Neural cell (in vitro differentiated cells): ENCODE data around the gene PACRGL. TPM values are rescaled to one million over a fixed set of nuclear protein-coding genes. Genes with fewer than 3 reads are reported as not detected.
"Not testable (repeated sequence)": the region's sequence is repeated elsewhere in the genome, so short reads cannot be mapped to it uniquely, and the experiment has no call there.

ENCODE experiments used
- H2AFZ ChIP-seq: fragments of 200-600, 300-800 bp; sonication (generic), shearing (Covaris generic); 2 replicates; pipeline ENCODE4 v1.6.0; 2014; ENCODE audit warnings: low read depth, mild to moderate bottlenecking, antibody characterized with exemption, low read length, moderate library complexity
- H3F3A ChIP-seq: fragments of 200-600 bp; shearing (Covaris generic); 2 replicates; pipeline ENCODE4 v1.6.1; 2016; ENCODE audit warnings: mild to moderate bottlenecking, moderate library complexity, mixed read lengths, antibody characterized with exemption, low read length; ENCODE audit not compliant: insufficient read depth, poor library complexity, severe bottlenecking
- H3K27ac ChIP-seq: fragments of 200-600, 300-800 bp; sonication (generic), shearing (Covaris generic); 2 replicates; pipeline ENCODE4 v1.5.1; 2014; ENCODE audit warnings: mild to moderate bottlenecking, low read length, moderate library complexity
- H3K27me3 ChIP-seq: fragments of 300-800, 200-600 bp; sonication (generic), shearing (Covaris generic); 2 replicates; pipeline ENCODE4 v1.6.0; 2014; ENCODE audit warnings: mild to moderate bottlenecking, low read depth, low read length, moderate library complexity; ENCODE audit not compliant: insufficient read depth
- H3K36me3 ChIP-seq: fragments of 300-800, 200-600 bp; sonication (generic), shearing (Covaris generic); 2 replicates; pipeline ENCODE4 v1.5.1; 2014; ENCODE audit warnings: mild to moderate bottlenecking, antibody characterized with exemption, low read length, moderate library complexity; ENCODE audit not compliant: insufficient read depth
- H3K4me2 ChIP-seq: fragments of 300-800, 200-600 bp; sonication (generic), shearing (Covaris generic); 2 replicates; pipeline ENCODE4 v1.6.0; 2014; ENCODE audit warnings: mild to moderate bottlenecking, low read length
- H3K4me3 ChIP-seq: fragments of 300-800, 200-600 bp; sonication (generic), shearing (Covaris generic); 2 replicates; pipeline ENCODE4 v1.5.1; 2014; ENCODE audit warnings: mild to moderate bottlenecking, low read length, moderate library complexity
- H3K79me2 ChIP-seq: fragments of 200-600 bp; shearing (Covaris generic); replicated peaks from 2 replicates; pipeline ENCODE4 v1.6.0; 2014; ENCODE audit warnings: mild to moderate bottlenecking, low read length, moderate library complexity; ENCODE audit not compliant: insufficient read depth
- H3K9ac ChIP-seq: fragments of 300-800, 200-600 bp; sonication (generic), shearing (Covaris generic); 2 replicates; pipeline ENCODE4 v1.6.1; 2016; ENCODE audit warnings: mild to moderate bottlenecking, low read length, mixed read lengths
- H3K9me2 ChIP-seq: fragments of 200-600 bp; shearing (Covaris generic); 2 replicates; pipeline ENCODE4 v1.6.1; 2016; ENCODE audit warnings: mild to moderate bottlenecking, low read length, mixed read lengths; ENCODE audit not compliant: insufficient read depth
- H3K9me3 ChIP-seq: fragments of 200-600, 300-800 bp; sonication (generic), shearing (Covaris generic); 2 replicates; pipeline ENCODE4 v1.6.1; 2016; ENCODE audit warnings: mild to moderate bottlenecking, mixed run types, low read length, moderate library complexity, mixed read lengths
- H4K20me1 ChIP-seq: fragments of 200-600 bp; shearing (Covaris generic); 2 replicates; pipeline ENCODE4 v1.6.1; 2016; ENCODE audit warnings: mild to moderate bottlenecking, mixed run types; ENCODE audit not compliant: insufficient read depth
- CTCF ChIP-seq: fragments of 450-650 bp; IDR thresholded peaks from 2 replicates; pipeline ENCODE4 v1.5.1; 2014; ENCODE audit warnings: antibody characterized with exemption, mild to moderate bottlenecking, moderate library complexity; ENCODE audit not compliant: poor library complexity, severe bottlenecking
- EP300 ChIP-seq: fragments of 450-650 bp; conservative IDR thresholded peaks from 2 replicates; pipeline ENCODE4 v1.6.1; 2014; ENCODE audit warnings: antibody characterized with exemption, mild to moderate bottlenecking, moderate library complexity; ENCODE audit not compliant: poor library complexity, severe bottlenecking
- EZH2 ChIP-seq: fragments of 200-600, 300-800 bp; shearing (Covaris generic), sonication (generic); IDR thresholded peaks from 2 replicates; pipeline ENCODE4 v1.6.1; 2014; ENCODE audit warnings: antibody characterized with exemption, low read length, borderline replicate concordance, mild to moderate bottlenecking; ENCODE audit not compliant: insufficient read depth, poor library complexity, severe bottlenecking
- MXI1 ChIP-seq: fragments of 450-650 bp; conservative IDR thresholded peaks from 2 replicates; pipeline ENCODE4 v1.6.1; 2014; ENCODE audit warnings: antibody characterized with exemption, mild to moderate bottlenecking; ENCODE audit not compliant: poor library complexity, severe bottlenecking
- POLR2AphosphoS5 ChIP-seq: IDR thresholded peaks from 2 replicates; pipeline ENCODE4 v1.6.1; 2012
- RAD21 ChIP-seq: fragments of 450-650 bp; conservative IDR thresholded peaks from 2 replicates; pipeline ENCODE4 v1.6.1; 2014; ENCODE audit warnings: antibody characterized with exemption, mild to moderate bottlenecking, moderate library complexity
- SMC3 ChIP-seq: fragments of 450-650 bp; conservative IDR thresholded peaks from 2 replicates; pipeline ENCODE4 v1.6.1; 2014; ENCODE audit warnings: antibody characterized with exemption, mild to moderate bottlenecking, moderate library complexity; ENCODE audit not compliant: poor library complexity
- TAF1 ChIP-seq: IDR thresholded peaks from 2 replicates; pipeline ENCODE4 v1.6.1; 2012; ENCODE audit warnings: low read depth
- polyA plus RNA-seq: library from polyadenylated mRNA; depleted of rRNA; stranded (reverse); fragments of >200 nt; gene quantifications from 2 replicates; pipeline ENCODE4 v1.2.3, GENCODE V29; 2014
- TF ChIP-seq, protein P1 (sequence below): IDR thresholded peaks from 2 replicates; pipeline ENCODE4 v1.6.1; 2012; ENCODE audit warnings: borderline replicate concordance

Gene PACRGL
- polyA plus RNA-seq, 1 donor from 2014 or later: 41.9 TPM

DNA sequence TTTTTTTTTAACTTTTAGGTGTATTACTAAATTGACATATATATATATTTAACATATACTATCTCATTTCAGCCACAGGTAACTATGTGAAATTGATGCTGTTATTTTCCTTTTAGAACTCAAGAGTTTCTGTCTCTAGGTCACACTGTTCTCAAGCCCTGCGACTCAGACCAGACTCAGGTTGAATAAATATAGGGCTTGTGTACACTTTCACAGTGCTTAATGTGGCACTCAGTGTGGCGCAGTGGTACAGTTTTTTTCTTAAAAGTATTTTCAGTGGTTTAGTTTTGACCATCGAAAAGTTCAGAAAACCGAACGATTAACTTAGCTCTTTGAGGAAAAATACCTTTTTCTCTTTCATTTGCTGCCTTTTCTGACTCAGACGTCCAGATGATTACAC is 24.7 kb downstream of the PACRGL start:
- Histone ChIP-seq H3K27me3 (no peaks in the 10 kb centered on the region), H3K4me3 (no peak overlapping the region), H3K79me2 (no peaks in the 10 kb centered on the region), H3K36me3 (peaks cover 11% of the 10 kb centered on the region), H3F3A (no peaks in the 10 kb centered on the region), H3K4me2 (no peak overlapping the region), H3K27ac (no peak overlapping the region), H2AFZ (no peak overlapping the region), H3K9me3 (no peaks in the 10 kb centered on the region), H3K9ac (no peak overlapping the region), H3K9me2 (no peaks in the 10 kb centered on the region), H4K20me1 (no peaks in the 10 kb centered on the region)
- TF ChIP-seq, protein P1, sequence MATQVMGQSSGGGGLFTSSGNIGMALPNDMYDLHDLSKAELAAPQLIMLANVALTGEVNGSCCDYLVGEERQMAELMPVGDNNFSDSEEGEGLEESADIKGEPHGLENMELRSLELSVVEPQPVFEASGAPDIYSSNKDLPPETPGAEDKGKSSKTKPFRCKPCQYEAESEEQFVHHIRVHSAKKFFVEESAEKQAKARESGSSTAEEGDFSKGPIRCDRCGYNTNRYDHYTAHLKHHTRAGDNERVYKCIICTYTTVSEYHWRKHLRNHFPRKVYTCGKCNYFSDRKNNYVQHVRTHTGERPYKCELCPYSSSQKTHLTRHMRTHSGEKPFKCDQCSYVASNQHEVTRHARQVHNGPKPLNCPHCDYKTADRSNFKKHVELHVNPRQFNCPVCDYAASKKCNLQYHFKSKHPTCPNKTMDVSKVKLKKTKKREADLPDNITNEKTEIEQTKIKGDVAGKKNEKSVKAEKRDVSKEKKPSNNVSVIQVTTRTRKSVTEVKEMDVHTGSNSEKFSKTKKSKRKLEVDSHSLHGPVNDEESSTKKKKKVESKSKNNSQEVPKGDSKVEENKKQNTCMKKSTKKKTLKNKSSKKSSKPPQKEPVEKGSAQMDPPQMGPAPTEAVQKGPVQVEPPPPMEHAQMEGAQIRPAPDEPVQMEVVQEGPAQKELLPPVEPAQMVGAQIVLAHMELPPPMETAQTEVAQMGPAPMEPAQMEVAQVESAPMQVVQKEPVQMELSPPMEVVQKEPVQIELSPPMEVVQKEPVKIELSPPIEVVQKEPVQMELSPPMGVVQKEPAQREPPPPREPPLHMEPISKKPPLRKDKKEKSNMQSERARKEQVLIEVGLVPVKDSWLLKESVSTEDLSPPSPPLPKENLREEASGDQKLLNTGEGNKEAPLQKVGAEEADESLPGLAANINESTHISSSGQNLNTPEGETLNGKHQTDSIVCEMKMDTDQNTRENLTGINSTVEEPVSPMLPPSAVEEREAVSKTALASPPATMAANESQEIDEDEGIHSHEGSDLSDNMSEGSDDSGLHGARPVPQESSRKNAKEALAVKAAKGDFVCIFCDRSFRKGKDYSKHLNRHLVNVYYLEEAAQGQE: no peak
- no peak for TF ChIP-seq CTCF
- TF ChIP-seq MXI1: no peak

- H3K36me3 ChIP-seq: peaks cover 15% of the 10 kb centered on the region
- no peak overlapping the region for H3K27ac ChIP-seq
- H3K9me2 ChIP-seq: no peaks in the 10 kb centered on the region
- H3K9ac ChIP-seq: no peak overlapping the region
- no peaks in the 10 kb centered on the region for H3F3A ChIP-seq
- no peak overlapping the region for H2AFZ ChIP-seq
- no peaks in the 10 kb centered on the region for H3K27me3 ChIP-seq
- H3K4me3 ChIP-seq: no peak overlapping the region
- H3K4me2 ChIP-seq: no peak overlapping the region
- no peaks in the 10 kb centered on the region for H3K79me2 ChIP-seq
- H3K9me3 ChIP-seq: peaks cover 17% of the 10 kb centered on the region
- TF ChIP-seq EP300: no peak
- TF ChIP-seq SMC3: no peak
- no peak for TF ChIP-seq MXI1
- TF ChIP-seq EZH2: no peak
- no peak for TF ChIP-seq RAD21
- TF ChIP-seq POLR2AphosphoS5: no peak
- TF ChIP-seq, protein P1: no peak
- no peak for TF ChIP-seq TAF1
- TF ChIP-seq CTCF: no peak
- no peaks in the 10 kb centered on the region for H4K20me1 ChIP-seq
Observed at GRCh38 chr4:20735931-20736330, 35.7 kb downstream of the PACRGL start.

- not testable (repeated sequence) for H2AFZ ChIP-seq, H3K4me2 ChIP-seq, H3K9me3 ChIP-seq, H3K79me2 ChIP-seq, H3K9me2 ChIP-seq, H4K20me1 ChIP-seq, H3F3A ChIP-seq, H3K4me3 ChIP-seq, H3K9ac ChIP-seq, H3K36me3 ChIP-seq, H3K27ac ChIP-seq, H3K27me3 ChIP-seq
Observed at GRCh38 chr4:20746000-20746399, 45.7 kb downstream of the PACRGL start.
